Prostate gland (tissue), 2 donors: ENCODE data around the gene WDFY4. TPM values are rescaled to one million over a fixed set of nuclear protein-coding genes. Genes with fewer than 3 reads are reported as not detected.

Experiments
- DNase-seq: peaks from one replicate; pipeline ENCODE4 v3.0.0-alpha.2; 2019; ENCODE audit warnings: low spot score
- H3K27ac ChIP-seq, 2 donors: fragments of 200-600 bp; sonication (generic); 2 replicates each; pipeline ENCODE4 v1.5.1; 2017 to 2019
- H3K27me3 ChIP-seq: fragments of 200-600 bp; sonication (generic); replicated peaks from 2 replicates; pipeline ENCODE4 v1.5.1; 2019; ENCODE audit not compliant: insufficient read depth
- H3K36me3 ChIP-seq, 2 donors: fragments of 200-600 bp; sonication (generic); 1 replicate in 1 of 2; 2 replicates in 1 of 2; pipeline versions ENCODE4 v1.5.1 to v1.8.1; 2017 to 2019
- H3K4me1 ChIP-seq: fragments of 200-600 bp; sonication (generic); replicated peaks from 2 replicates; pipeline ENCODE4 v1.5.1; 2019
- H3K4me3 ChIP-seq, 2 donors: fragments of 200-600 bp; sonication (generic); 2 replicates each; pipeline ENCODE4 v1.5.1; 2017 to 2019
- H3K9me3 ChIP-seq: fragments of 200-600 bp; sonication (generic); 2 replicates; pipeline ENCODE4 v1.5.1; 2017
- POLR2A ChIP-seq: fragments of 450-650 bp; IDR thresholded peaks from one replicate; pipeline ENCODE4 v1.6.1; 2016; ENCODE audit warnings: antibody characterized with exemption, mild to moderate bottlenecking
- POLR2AphosphoS5 ChIP-seq: sonication (generic); formaldehyde crosslinking; IDR thresholded peaks from one replicate; pipeline ENCODE4 v1.6.1; 2017; ENCODE audit warnings: antibody characterized with exemption
- WGBS: methylation state at CpG from one replicate; pipeline ENCODE4 v1.1.5; 2018; 5-methylcytosine and 5-hydroxymethylcytosine counted together
- intact Hi-C: fragments of 100-400 bp; cut with DNase I; formaldehyde crosslinking; loops from one replicate; pipeline ENCODE4 v1.14.2; 2022
- total RNA-seq, 2 donors: library from RNA; depleted of rRNA; stranded (reverse); fragments of >200 nt; gene quantifications; one replicate each; pipeline ENCODE4 v1.1.0, GENCODE V29; 2016
- TF ChIP-seq, protein P1 (sequence below), 4 experiments: fragments of 200-600 bp in 2 of 4; fragments of 450-650 bp in 2 of 4; sonication (generic) in 2 of 4; IDR thresholded peaks; 1 replicate in 3 of 4; 2 replicates in 1 of 4; pipeline ENCODE4 v1.5.1; 2016 to 2019; ENCODE audit warnings: antibody characterized with exemption in 4 of 4, mild to moderate bottlenecking in 2 of 4, moderate library complexity in 2 of 4

WDFY4 gene
- total RNA-seq, 2 donors from 2014 or later: 0.59 to 5.7 TPM

DNA sequence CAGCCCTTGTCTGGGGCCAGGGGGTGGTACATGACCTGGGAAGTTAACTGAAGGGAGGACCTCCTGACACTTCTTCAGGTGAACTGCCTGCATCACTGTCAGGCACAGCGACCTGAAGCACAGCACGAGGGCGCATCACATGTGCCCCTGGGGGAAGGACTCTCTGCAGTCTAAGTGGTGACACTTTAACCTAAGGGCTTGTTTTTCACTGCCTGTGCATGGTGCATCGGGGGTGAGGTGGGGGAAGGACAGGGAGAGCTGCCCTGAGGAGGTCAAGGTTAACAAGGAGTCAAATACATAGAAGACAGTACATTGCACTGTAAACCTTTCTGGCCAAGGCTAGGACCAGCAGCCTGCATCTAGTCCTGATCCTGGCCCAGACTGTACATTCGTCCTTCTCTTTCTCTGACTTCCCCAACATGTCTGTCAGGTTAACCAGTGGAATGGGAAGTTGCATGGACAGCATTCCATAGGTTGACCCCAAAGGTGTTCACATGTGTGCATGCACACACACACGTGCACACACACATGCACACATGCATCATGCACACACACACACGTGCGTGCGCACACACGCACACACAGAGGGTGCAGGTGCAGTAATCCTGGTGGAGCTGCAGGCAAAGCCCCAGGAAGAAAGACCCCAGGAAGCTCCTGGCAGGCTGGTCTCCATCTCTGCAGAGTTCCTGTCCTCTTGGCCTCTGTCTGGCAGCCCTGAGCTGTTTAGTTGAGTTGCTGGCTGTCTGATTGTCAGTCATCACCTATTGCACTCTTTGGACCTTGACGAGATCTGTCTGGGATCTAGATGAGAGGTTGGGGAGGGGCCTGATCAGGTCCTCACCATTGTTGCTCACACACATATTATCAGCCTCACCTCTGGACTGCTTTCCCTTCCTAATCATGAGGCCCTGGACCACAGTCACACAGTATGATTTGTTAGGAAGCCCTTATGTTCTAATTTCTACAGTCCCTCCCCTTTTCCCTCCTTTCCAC lies 37.8 kb downstream of the WDFY4 start:
- Histone ChIP-seq H3K36me3 (no peaks in the 10 kb centered on the region), H3K27ac (no peak overlapping the region), H3K27me3 (no peaks in the 10 kb centered on the region), H3K9me3 (no peaks in the 10 kb centered on the region), H3K4me1 (no peaks in the 10 kb centered on the region), H3K4me3 (no peak overlapping the region)
- WGBS: 68% methylated on average over 11 of the region's 11 CpGs
- no peak for DNase-seq
- intact Hi-C loops: no loop called here
- no peak for TF ChIP-seq POLR2A
- TF ChIP-seq, protein P1, sequence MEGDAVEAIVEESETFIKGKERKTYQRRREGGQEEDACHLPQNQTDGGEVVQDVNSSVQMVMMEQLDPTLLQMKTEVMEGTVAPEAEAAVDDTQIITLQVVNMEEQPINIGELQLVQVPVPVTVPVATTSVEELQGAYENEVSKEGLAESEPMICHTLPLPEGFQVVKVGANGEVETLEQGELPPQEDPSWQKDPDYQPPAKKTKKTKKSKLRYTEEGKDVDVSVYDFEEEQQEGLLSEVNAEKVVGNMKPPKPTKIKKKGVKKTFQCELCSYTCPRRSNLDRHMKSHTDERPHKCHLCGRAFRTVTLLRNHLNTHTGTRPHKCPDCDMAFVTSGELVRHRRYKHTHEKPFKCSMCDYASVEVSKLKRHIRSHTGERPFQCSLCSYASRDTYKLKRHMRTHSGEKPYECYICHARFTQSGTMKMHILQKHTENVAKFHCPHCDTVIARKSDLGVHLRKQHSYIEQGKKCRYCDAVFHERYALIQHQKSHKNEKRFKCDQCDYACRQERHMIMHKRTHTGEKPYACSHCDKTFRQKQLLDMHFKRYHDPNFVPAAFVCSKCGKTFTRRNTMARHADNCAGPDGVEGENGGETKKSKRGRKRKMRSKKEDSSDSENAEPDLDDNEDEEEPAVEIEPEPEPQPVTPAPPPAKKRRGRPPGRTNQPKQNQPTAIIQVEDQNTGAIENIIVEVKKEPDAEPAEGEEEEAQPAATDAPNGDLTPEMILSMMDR (IDR thresholded peaks at IDR 0.05): no peak
- no peak for TF ChIP-seq POLR2AphosphoS5

DNA sequence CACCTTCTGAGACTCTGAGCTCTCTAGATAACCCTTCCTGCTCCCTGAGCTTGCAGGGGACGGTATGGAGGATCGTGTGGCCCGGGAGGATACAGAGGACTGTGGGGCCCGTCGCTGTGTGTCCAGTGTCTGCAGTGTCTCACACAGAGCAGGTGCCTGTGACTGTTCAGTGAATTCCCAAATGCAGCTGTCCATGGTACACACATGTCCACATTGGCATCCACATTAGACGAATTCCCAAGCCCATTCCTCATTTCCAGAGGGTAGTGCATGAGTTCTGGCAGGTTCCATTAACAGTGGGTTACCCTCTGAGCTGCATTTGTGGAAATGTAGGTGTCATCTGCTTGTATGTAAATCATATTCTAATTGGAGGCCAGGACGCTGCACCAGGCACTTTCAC lies 39.5 kb downstream of the WDFY4 start:
- no peak for DNase-seq
- no peaks in the 10 kb centered on the region for H3K9me3 ChIP-seq
- H3K27ac ChIP-seq: no peak overlapping the region
- H3K4me1 ChIP-seq: no peaks in the 10 kb centered on the region
- WGBS: 65% methylated on average over 7 of the region's 7 CpGs
- no peaks in the 10 kb centered on the region for H3K36me3 ChIP-seq
- H3K27me3 ChIP-seq: no peaks in the 10 kb centered on the region
- H3K4me3 ChIP-seq: no peak overlapping the region
- intact Hi-C loops: no loop called here
- TF ChIP-seq, protein P1 (IDR thresholded peaks at IDR 0.05): no peak
- no peak for TF ChIP-seq POLR2AphosphoS5
- TF ChIP-seq POLR2A: no peak

DNA sequence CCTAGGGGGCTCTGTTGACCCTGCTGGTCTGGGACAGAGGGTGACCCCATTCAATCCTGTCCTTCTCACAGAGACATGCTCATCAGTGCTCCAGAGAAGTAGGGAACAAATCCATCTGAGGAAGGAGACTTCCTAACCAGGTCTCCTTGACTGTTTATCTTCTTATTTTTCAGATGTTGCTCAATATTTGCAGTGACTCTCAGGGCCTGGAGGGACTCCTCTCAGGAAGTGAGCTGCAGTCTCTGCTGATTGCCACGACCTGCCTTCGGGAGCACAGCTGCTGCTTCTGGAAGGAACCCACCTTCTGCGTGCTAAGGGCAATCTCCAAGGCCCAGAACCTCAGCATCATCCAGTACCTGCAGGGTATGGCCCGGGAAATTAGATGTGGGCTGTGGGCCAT lies 41.0 kb downstream of the WDFY4 start:
- no peaks in the 10 kb centered on the region for H3K9me3 ChIP-seq
- no peaks in the 10 kb centered on the region for H3K36me3 ChIP-seq
- 71% methylated on average over 4 of the region's 4 CpGs for WGBS
- no peaks in the 10 kb centered on the region for H3K4me1 ChIP-seq
- DNase-seq: no peak
- H3K27ac ChIP-seq: no peak overlapping the region
- no peak overlapping the region for H3K4me3 ChIP-seq
- intact Hi-C loops: no loop called here
- TF ChIP-seq POLR2A (no peak), POLR2AphosphoS5 (no peak)
- TF ChIP-seq, protein P1 (IDR thresholded peaks at IDR 0.05): no peak
- H3K27me3 ChIP-seq: no peaks in the 10 kb centered on the region

DNA sequence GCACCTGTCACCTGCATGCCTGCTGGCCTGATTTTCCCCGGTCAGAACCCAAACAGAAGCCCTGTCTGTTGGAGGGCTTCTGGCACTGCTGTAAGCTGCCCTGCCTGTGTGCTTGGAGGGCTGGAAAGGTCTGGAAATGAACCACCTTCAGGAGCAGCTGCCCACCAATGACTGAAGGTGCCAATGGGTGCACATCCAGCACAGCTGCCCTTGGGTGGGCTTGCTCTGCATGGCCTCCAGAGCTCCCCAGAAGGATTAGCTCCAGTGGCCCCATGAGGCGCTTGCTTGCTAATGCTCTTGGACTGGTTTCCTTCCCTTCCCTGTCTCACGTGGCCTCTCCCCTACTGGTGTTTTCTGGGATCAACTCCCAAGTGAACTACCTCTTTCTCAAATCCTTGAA lies 43.2 kb downstream of the WDFY4 start:
- Histone ChIP-seq H3K9me3 (no peaks in the 10 kb centered on the region), H3K27me3 (no peaks in the 10 kb centered on the region), H3K27ac (no peak overlapping the region), H3K4me1 (no peaks in the 10 kb centered on the region), H3K4me3 (no peak overlapping the region), H3K36me3 (no peaks in the 10 kb centered on the region)
- TF ChIP-seq, protein P1 (IDR thresholded peaks at IDR 0.05): no peak
- TF ChIP-seq POLR2A: no peak
- no peak for TF ChIP-seq POLR2AphosphoS5
- no peak for DNase-seq
- intact Hi-C loops: no loop called here
- 75% methylated on average over 3 of the region's 3 CpGs for WGBS

DNA sequence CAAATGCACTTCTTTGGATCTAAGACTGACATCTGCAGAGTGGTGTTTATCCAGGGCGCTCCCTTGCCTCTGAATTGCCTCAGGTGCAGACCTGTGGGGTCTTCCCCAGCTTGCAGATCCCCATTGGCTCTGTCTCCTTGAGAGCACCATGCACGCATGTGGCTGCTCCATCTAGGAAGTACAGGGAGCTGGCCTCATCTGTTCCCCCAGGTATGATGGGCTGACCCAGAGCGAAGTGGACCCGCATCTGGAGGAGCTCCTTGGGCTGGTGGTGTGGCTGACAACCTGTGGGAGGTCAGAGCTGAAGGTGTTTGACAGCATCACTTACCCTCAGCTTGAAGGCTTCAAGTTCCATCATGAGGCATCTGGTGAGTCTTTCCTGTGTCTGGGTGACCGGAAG lies 44.5 kb downstream of the WDFY4 start:
- Histone ChIP-seq H3K4me1 (no peaks in the 10 kb centered on the region), H3K27me3 (no peaks in the 10 kb centered on the region), H3K36me3 (no peaks in the 10 kb centered on the region), H3K9me3 (no peaks in the 10 kb centered on the region), H3K4me3 (no peak overlapping the region), H3K27ac (no peak overlapping the region)
- TF ChIP-seq POLR2A (no peak), POLR2AphosphoS5 (no peak)
- TF ChIP-seq, protein P1 (IDR thresholded peaks at IDR 0.05): no peak
- no peak for DNase-seq
- intact Hi-C loops: no loop called here
- WGBS: 89% methylated on average over 5 of the region's 5 CpGs
